Measurements from ENCODE around the gene AMOT.

The AMOT gene

GRCh38 chrX:112834031-112834845, 6.4 kb downstream of the AMOT start:
- no peak for TF ChIP-seq CTCF (IDR thresholded peaks at IDR 0.05; ENCODE audit: unreplicated experiment in 3 of 3)
- peaks cover 44% of the 10 kb centered on the region for H3K36me3 Mint-ChIP-seq (ENCODE audit: low read depth)
- H3K4me1 Mint-ChIP-seq: peaks cover 67% of the 10 kb centered on the region
- H3K4me3 Mint-ChIP-seq: peak overlapping the region; percentile 35 to 70 (median 63)
- H3K27me3 Mint-ChIP-seq (ENCODE audit: low read depth): no peaks in the 10 kb centered on the region
- H3K9me3 Mint-ChIP-seq: no peaks in the 10 kb centered on the region
- peak overlapping the region; percentile 88 to 100 (median 94) for H3K27ac Mint-ChIP-seq

- no peak for TF ChIP-seq CTCF (IDR thresholded peaks at IDR 0.05; ENCODE audit: unreplicated experiment in 3 of 3)
- H3K4me1 Mint-ChIP-seq: peaks cover 61% of the 10 kb centered on the region
- H3K27me3 Mint-ChIP-seq (ENCODE audit: low read depth): no peaks in the 10 kb centered on the region
- peak overlapping the region; percentile 19 to 31 (median 21) for H3K4me3 Mint-ChIP-seq
- peaks cover 58% of the 10 kb centered on the region for H3K36me3 Mint-ChIP-seq (ENCODE audit: low read depth)
- H3K9me3 Mint-ChIP-seq: no peaks in the 10 kb centered on the region
- H3K27ac Mint-ChIP-seq: peak overlapping the region; percentile 88 to 100 (median 94)
Observed at GRCh38 chrX:112832481-112833095, 8.0 kb downstream of the AMOT start.

GRCh38 chrX:112830540-112830939, 10.1 kb downstream of the AMOT start:
- H3K36me3 Mint-ChIP-seq (ENCODE audit: low read depth): peaks cover 73% of the 10 kb centered on the region
- no peak for TF ChIP-seq CTCF (IDR thresholded peaks at IDR 0.05; ENCODE audit: unreplicated experiment in 3 of 3)

GRCh38 chrX:112827292-112827903, 13.2 kb downstream of the AMOT start:
- Mint-ChIP-seq H3K36me3 (ENCODE audit: low read depth) (peaks cover 98% of the 10 kb centered on the region), H3K27ac (peak overlapping the region in 1 of 3 experiments; percentile 16), H3K27me3 (ENCODE audit: low read depth) (no peaks in the 10 kb centered on the region), H3K4me1 (peaks cover 26% of the 10 kb centered on the region), H3K9me3 (no peaks in the 10 kb centered on the region), H3K4me3 (no peak overlapping the region)
- no peak for TF ChIP-seq CTCF (IDR thresholded peaks at IDR 0.05; ENCODE audit: unreplicated experiment in 3 of 3)

More at GRCh38 chrX:112830540-112830939, 10.1 kb downstream of the AMOT start:
- no peaks in the 10 kb centered on the region for H3K27me3 Mint-ChIP-seq (ENCODE audit: low read depth)
- H3K4me3 Mint-ChIP-seq: no peak overlapping the region
- peaks cover 54% of the 10 kb centered on the region for H3K4me1 Mint-ChIP-seq
- H3K9me3 Mint-ChIP-seq: no peaks in the 10 kb centered on the region
- H3K27ac Mint-ChIP-seq: no peak overlapping the region

GRCh38 chrX:112826023-112826422, 14.6 kb downstream of the AMOT start:
- H3K9me3 Mint-ChIP-seq: no peaks in the 10 kb centered on the region
- H3K27me3 Mint-ChIP-seq (ENCODE audit: low read depth): no peaks in the 10 kb centered on the region
- peaks cover 21% of the 10 kb centered on the region for H3K4me1 Mint-ChIP-seq
- H3K4me3 Mint-ChIP-seq: no peak overlapping the region
- peak overlapping the region in 1 of 3 experiments; percentile 49 for H3K27ac Mint-ChIP-seq
- no peak for TF ChIP-seq CTCF (IDR thresholded peaks at IDR 0.05; ENCODE audit: unreplicated experiment in 3 of 3)
- H3K36me3 Mint-ChIP-seq (ENCODE audit: low read depth): peaks cover 97% of the 10 kb centered on the region

Data from nephron (organoid).